Measurements from ENCODE around the gene ST3GAL3. TPM values are rescaled to one million over a fixed set of nuclear protein-coding genes. Genes with fewer than 3 reads are reported as not detected.

The ST3GAL3 gene
- total RNA-seq, 1 donor from 2014 or later, result 18.3 TPM

- DNase-seq (ENCODE audit: low read depth), result no peak
- TF ChIP-seq CTCF (conservative IDR thresholded peaks at IDR 0.05; ENCODE audit: low read depth, low read length), result no peak
- no peak overlapping the region for H3K4me3 ChIP-seq (ENCODE audit: low read depth, low read length)
These were observed 107.1 kb downstream of the ST3GAL3 start for GRCh38 chr1:43814401-43814800.

GRCh38 chr1:43817304-43817939, 110.1 kb downstream of the ST3GAL3 start:
- no peak for DNase-seq (ENCODE audit: low read depth)
- H3K4me3 ChIP-seq (ENCODE audit: low read depth, low read length), result no peak overlapping the region
- no peak for TF ChIP-seq CTCF (conservative IDR thresholded peaks at IDR 0.05; ENCODE audit: low read depth, low read length)

GRCh38 chr1:43818691-43819090, 111.4 kb downstream of the ST3GAL3 start:
- DNase-seq (ENCODE audit: low read depth), result no peak
- H3K4me3 ChIP-seq (ENCODE audit: low read depth, low read length), result no peak overlapping the region
- no peak for TF ChIP-seq CTCF (conservative IDR thresholded peaks at IDR 0.05; ENCODE audit: low read depth, low read length)

GRCh38 chr1:43819357-43819756, 112.0 kb downstream of the ST3GAL3 start:
- no peak for DNase-seq (ENCODE audit: low read depth)
- TF ChIP-seq CTCF (conservative IDR thresholded peaks at IDR 0.05; ENCODE audit: low read depth, low read length), result no peak
- H3K4me3 ChIP-seq (ENCODE audit: low read depth, low read length), result no peak overlapping the region

GRCh38 chr1:43821471-43821870, 114.1 kb downstream of the ST3GAL3 start:
- no peak for TF ChIP-seq CTCF (conservative IDR thresholded peaks at IDR 0.05; ENCODE audit: low read depth, low read length)
- no peak for DNase-seq (ENCODE audit: low read depth)

GRCh38 chr1:43822040-43822690, 114.8 kb downstream of the ST3GAL3 start:
- no peak for TF ChIP-seq CTCF (conservative IDR thresholded peaks at IDR 0.05; ENCODE audit: low read depth, low read length)
- no peak overlapping the region for H3K4me3 ChIP-seq (ENCODE audit: low read depth, low read length)
- peak; percentile 91 for DNase-seq (ENCODE audit: low read depth)

More at GRCh38 chr1:43821471-43821870, 114.1 kb downstream of the ST3GAL3 start:
- no peak overlapping the region for H3K4me3 ChIP-seq (ENCODE audit: low read depth, low read length)

GRCh38 chr1:43824795-43825194, 117.5 kb downstream of the ST3GAL3 start:
- H3K4me3 ChIP-seq (ENCODE audit: low read depth, low read length), result no peak overlapping the region
- no peak for DNase-seq (ENCODE audit: low read depth)

More at GRCh38 chr1:43824795-43825194, 117.5 kb downstream of the ST3GAL3 start:
- TF ChIP-seq CTCF (conservative IDR thresholded peaks at IDR 0.05; ENCODE audit: low read depth, low read length), result no peak

Measured in epithelial cell of proximal tubule (primary cell).